Lower leg skin (tissue), 4 donors: ENCODE data around the gene PLEKHB1. TPM values are rescaled to one million over a fixed set of nuclear protein-coding genes. Genes with fewer than 3 reads are reported as not detected.

Experiments
- DNase-seq, 2 donors: peaks; one replicate each; pipeline ENCODE4 v3.0.0-alpha.2; 2019; ENCODE audit warnings: low spot score in 2 of 2
- H3K4me3 ChIP-seq: fragments of 200-600 bp; sonication (generic); 2 replicates; pipeline ENCODE4 v1.5.1; 2017; ENCODE audit warnings: mild to moderate bottlenecking, low read depth; ENCODE audit not compliant: poor library complexity, severe bottlenecking
- POLR2A ChIP-seq, 2 donors: fragments of 450-650 bp; IDR thresholded peaks; one replicate each; pipeline ENCODE4 v1.6.1; 2016 to 2017; ENCODE audit warnings: antibody characterized with exemption in 2 of 2, mild to moderate bottlenecking in 1 of 2, moderate library complexity in 1 of 2
- WGBS, 2 donors: methylation state at CpG; one replicate each; pipeline ENCODE4 v1.1.5; 2018; 5-methylcytosine and 5-hydroxymethylcytosine counted together
- intact Hi-C: fragments of 100-400 bp; cut with DNase I; formaldehyde crosslinking; loops from one replicate; pipeline ENCODE4 v1.15.0; 2023; ENCODE audit warnings: low total_unique reads
- total RNA-seq, 4 donors: library from RNA; depleted of rRNA; stranded (reverse); fragments of >200 nt; gene quantifications; one replicate each; pipeline ENCODE4 v1.1.0, GENCODE V29; 2016
- TF ChIP-seq, protein P1 (sequence below), 3 donors: fragments of 450-650 bp; IDR thresholded peaks; one replicate each; pipeline ENCODE4 v1.5.1; 2016; ENCODE audit warnings: antibody characterized with exemption in 3 of 3, mild to moderate bottlenecking in 3 of 3, moderate library complexity in 2 of 3

PLEKHB1 gene
- total RNA-seq, 4 donors from 2014 or later: 2.9 to 18.9 (median 9.1) TPM

DNA sequence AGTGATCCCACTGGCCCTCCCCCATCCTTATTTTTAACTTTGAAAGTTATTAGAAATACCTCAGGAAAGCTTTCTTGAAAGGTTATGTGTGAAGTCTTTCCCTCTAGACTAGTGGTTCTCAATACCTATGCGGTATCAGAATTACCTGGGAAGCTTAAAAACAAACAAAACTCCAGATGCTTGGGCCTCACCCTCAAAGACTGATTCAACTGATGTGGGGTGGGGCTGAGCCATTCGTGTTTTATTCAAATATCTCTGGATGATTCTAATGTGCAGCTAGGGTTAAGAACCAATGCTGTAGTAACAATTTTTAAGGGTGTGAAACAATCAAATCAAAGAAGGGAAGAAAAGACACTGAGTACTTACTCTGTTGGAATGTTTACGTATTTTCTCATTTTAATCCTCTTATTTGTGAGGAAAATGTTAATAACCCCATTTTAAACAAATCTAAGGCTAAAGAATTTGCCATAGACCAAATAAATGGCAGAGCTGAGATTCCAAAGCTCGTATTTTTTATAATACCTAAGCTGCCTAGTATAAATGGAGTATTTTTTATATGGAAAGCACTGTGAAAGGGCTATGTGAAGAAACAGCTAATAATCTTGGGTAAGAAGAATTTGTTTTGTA is 47.6 kb downstream of the PLEKHB1 start:
- TF ChIP-seq, protein P1, sequence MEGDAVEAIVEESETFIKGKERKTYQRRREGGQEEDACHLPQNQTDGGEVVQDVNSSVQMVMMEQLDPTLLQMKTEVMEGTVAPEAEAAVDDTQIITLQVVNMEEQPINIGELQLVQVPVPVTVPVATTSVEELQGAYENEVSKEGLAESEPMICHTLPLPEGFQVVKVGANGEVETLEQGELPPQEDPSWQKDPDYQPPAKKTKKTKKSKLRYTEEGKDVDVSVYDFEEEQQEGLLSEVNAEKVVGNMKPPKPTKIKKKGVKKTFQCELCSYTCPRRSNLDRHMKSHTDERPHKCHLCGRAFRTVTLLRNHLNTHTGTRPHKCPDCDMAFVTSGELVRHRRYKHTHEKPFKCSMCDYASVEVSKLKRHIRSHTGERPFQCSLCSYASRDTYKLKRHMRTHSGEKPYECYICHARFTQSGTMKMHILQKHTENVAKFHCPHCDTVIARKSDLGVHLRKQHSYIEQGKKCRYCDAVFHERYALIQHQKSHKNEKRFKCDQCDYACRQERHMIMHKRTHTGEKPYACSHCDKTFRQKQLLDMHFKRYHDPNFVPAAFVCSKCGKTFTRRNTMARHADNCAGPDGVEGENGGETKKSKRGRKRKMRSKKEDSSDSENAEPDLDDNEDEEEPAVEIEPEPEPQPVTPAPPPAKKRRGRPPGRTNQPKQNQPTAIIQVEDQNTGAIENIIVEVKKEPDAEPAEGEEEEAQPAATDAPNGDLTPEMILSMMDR (IDR thresholded peaks at IDR 0.05): no peak
- no peak for TF ChIP-seq POLR2A (IDR thresholded peaks at IDR 0.05)
- 92% methylated on average over 4 of the region's 4 CpGs for WGBS, 2 donors
- intact Hi-C loops: no loop called here
- DNase-seq: no peak
- no peak overlapping the region for H3K4me3 ChIP-seq

DNA sequence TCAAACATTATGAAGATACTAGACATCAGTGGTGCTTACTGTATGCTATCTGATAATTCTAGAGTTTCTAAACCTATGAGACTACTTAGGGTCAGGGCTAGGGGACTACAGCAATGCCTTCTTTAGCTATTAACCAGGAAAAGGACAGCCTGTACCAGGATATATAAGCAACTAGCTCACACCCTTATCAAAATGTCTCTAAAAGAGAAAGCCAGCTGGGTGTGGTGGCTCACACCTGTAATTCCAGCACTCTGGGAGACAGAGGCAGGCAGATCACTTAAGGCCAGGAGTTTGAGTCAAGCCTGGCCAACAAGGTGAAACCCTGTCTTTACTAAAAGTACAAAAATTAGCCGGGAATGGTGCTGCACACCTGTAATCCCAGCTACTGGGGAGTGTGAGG is 58.7 kb downstream of the PLEKHB1 start:
- 83 to 95% methylated on average over 1 of the region's 1 CpG for WGBS, 2 donors
- TF ChIP-seq, protein P1 (IDR thresholded peaks at IDR 0.05): no peak
- TF ChIP-seq POLR2A (IDR thresholded peaks at IDR 0.05): no peak

DNA sequence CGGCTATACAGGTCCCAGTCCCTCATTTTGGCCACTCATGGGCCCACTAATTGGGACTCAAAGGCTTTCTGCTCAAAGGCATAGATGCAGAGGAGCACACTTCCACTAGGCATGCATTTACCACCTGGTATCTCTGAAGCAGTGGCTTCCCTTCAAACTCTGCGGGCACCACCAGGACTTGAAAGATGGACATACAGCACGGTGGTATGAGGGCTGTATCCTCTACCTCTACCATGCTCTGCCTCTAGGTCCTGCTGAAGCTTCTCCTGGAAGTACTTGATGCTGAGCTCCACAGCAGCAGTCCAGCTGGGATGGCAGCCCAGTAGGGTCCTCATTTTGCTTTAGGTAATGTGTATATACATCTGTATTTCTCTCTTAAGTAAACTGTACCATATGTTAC is 64.6 kb downstream of the PLEKHB1 start:
- no peak for DNase-seq
- TF ChIP-seq, protein P1 (IDR thresholded peaks at IDR 0.05): no peak
- no peak for TF ChIP-seq POLR2A (IDR thresholded peaks at IDR 0.05)
- intact Hi-C loops: no loop called here
- no peak overlapping the region for H3K4me3 ChIP-seq
- WGBS, 2 donors: 91 to 98% methylated on average over 3 of the region's 3 CpGs

More for the DNA sequence above, 58.7 kb downstream of the PLEKHB1 start:
- H3K4me3 ChIP-seq: no peak overlapping the region
- intact Hi-C loops: no loop called here
- no peak for DNase-seq

Other genes with a start within 250 kb of the PLEKHB1 start
- 10 to 100 TPM; 10.7 to 28.1 (median 20.5) TPM for gene FAM168A, start 48.5 kb upstream of the PLEKHB1 start, total RNA-seq
- gene RAB6A, start 114.5 kb downstream of the PLEKHB1 start, total RNA-seq: 100 to 1,000 TPM; 119 to 178 (median 151) TPM
- 10 to 100 TPM; 15.2 to 26.4 (median 21.0) TPM for gene MRPL48, start 141.3 kb downstream of the PLEKHB1 start, total RNA-seq
- 10 to 100 TPM; 32.5 to 50.0 (median 36.7) TPM for gene COA4, start 230.3 kb downstream of the PLEKHB1 start, total RNA-seq
- gene PAAF1, start 230.4 kb downstream of the PLEKHB1 start, total RNA-seq: 10 to 100 TPM in 3 of 4 donors, 1 to 10 TPM in 1; 9.8 to 21.2 (median 13.5) TPM